Stimulated activated CD8-positive, alpha-beta memory T cell treated with anti-CD3 and anti-CD28 coated beads, Interleukin-7, amount 100 ng/mL, for 48 hours (primary cell): ENCODE results near the gene BTG4.

Experiments
- DNase-seq, 2 donors: peaks; one replicate each; pipeline ENCODE4 v3.0.0-alpha.2; 2020; ENCODE audit warnings: low read depth in 1 of 2; ENCODE audit errors: extremely low read depth in 1 of 2

The BTG4 gene

DNA sequence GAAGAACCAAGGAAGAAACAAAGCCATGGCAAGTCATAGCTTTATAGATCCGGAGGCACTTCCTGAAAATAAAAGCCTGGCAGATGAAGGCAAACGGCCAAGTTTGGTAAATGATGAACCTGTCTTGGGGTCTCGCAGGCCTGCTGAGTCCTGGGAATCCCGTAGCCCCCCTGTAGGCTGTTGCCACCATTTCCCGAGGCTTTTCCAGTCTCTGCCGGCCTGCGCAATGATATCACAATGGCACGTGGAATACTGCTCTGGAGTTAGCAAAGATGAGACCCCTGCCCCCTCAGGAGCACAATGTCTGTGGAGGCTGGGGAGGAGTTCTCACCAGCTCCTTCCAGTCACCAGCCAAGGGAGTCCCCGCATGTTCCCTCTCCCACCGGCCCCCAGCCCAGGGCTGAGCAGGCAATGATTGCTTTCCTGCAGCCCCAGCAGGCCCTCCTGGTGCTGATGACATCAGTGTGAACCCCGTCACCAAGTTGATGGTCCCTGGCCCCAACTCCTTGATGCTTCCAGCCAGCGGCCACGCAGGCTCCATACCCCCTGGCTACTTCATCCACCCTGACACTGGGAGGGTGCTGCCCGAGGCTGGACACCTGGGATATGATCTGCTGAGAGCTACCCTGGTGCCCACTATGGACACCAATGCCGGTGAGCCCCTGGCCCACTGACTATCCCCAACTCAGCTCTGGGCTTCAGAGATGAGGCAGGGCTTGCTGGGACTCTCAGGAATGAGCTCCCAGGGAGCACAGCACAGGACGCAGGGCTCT, 55.9 kb downstream of the BTG4 start:
- no peak for DNase-seq

DNA sequence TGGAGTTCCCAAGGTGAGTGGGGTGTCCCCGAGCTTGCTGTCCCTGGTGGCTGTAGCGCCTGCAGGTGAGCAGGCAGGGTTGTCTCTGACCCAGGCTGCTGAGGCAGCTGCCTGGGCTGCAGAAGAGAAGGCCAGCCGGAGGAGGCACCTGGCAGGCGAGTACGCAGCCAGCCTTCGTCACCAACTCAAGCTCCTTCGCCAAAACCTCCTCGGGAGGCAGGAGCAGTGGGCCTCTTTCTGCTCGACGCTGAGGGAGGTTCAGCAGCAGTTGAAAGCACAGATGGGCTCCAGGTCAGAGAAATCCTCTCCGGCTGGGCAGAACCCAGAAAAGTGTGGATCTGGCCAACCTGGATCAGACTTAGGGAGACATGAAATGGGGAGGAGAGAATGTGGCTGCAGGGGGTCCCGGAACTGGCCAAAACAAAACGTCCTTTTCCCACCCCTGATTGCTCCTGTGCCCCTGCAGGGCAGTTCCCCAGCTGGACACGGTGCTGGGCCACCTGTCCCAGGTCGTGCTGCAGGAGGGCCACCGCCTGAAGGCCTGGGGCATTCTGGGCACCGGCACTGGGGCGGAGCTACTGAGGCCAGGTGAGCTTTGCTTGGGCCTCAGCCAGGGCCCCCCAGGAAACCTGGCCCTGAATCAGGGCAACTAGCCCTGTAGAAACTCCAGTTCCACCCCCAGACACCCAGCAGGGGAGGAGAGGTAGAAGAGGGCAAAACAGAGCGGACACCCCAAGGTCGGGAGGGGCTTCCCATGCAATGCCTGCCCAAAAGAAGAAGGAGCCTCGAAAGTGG, 56.7 kb downstream of the BTG4 start:
- DNase-seq, result no peak

DNA sequence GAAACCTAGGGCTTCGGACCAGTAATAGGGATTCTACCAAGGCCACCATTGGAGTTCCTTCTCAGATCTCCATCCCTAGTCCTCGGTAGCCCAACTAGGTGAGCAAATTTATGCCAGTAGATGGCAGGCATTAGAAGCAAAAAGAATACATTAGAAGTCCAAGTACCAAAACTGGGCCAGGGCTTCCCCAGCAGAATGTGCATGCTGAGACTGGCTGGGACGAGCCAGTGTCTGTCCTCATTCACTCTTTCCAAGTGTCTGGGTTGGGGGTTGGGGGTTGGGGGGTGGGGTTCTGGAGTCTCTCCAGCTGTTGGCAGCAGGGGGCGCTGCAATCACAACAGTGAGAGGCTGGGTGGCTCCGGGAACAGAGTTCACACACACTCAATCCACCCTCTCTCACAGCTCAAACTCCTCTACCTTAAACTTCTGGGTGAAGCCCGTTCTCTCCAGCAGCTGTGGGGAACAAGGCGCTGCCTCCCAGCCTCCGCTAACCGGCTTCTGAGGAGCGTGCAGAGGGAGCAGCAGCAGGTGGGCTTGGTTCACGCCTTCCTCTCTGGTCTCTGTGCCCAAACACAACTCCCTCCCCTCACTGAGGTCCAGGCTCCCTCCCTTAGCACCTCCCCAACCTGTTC, 57.5 kb downstream of the BTG4 start:
- DNase-seq, result peak; percentile 33 to 44

DNA sequence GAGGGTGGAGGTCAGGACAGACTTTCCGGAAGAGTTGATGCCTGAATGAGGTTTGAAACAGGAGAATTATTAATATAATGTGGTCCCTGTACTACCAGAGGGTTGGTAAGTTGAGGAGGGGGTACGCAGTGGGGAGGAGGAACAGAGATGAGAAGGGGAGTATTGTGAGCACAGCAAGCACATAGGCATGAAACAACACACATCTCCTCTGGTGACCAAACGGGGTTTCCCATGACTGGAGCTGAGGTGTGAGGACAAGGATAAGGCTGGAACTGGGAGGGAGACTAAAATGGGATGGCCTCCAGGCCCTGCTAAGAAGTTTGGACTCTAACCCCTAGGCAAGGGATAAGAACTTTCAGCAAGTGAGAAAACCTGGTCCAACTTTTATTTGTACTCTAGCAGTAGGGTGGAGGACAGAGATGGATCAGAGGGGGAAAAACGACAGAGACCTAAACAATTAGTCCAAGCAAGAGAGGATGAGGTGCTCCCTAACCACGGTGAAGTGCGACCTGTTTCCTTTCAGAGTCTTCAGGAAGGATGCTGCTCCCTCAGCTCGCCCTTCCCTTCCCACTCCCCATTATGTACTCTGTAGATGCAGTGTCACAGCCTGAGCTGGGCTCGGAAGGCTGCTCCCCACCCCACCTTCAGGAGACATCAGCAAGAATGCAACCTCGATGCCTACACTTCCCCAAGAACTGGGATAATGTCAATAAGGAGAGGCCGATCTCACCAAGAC, 59.2 kb downstream of the BTG4 start:
- DNase-seq, result no peak

DNA sequence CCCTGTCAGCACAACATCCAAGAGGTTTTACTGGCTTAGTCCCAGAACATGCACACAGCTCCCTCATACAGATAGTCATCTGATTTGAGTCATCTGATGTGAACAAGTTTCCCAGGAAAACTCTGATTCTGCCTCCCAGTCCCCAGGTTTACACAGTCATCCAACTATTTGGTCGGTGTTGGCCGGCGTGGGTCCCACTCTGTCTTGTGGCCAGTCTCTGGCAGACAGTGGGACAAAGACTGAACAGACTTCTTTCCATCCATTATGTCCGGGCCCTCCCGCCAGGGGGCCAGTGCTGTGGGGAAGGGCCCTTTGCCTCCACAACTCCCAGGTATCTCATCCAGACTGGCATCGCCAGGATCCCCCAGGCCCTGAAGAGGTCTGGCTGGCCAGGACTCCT, 60.0 kb downstream of the BTG4 start:
- DNase-seq, result no peak

DNA sequence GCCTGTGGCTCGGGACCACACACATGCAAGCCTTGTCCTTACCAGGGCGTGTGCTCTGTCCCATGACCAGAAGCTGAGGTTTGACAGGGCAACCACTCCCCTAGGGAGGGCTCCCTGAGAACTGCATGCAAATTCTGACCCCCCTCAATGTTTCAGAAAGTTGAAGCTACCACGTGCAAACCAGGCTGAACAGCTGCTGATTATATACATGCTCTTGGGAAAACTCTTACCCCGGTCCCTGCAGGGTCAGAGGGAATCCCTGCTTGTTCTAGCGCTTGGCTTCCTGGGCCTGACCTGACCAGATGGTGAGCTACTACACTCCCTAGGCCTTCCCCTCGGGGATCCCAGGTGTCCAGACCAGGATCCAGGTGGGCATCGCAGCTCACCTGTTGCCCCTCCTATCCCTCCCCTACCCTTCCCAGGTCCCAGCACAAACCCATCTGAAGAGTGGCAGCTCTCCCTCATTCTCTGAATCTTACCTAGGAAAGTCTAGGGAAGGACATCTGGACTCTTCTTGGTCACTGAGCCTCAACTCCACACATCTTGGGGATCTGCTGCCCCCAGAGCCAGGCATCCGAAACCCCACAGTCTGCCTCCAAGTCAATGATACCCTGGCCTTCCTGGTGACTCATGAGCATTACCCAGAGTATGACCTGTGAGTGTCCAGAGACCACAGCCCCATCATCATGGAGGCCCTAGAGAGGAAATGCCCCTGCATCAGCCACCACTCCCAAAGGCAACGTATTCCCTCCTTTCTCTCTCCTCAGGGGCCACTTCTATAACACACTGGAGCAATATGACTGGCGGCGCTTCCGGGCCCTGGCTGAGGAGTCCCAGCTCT, 61.5 kb downstream of the BTG4 start:
- DNase-seq, result no peak

DNA sequence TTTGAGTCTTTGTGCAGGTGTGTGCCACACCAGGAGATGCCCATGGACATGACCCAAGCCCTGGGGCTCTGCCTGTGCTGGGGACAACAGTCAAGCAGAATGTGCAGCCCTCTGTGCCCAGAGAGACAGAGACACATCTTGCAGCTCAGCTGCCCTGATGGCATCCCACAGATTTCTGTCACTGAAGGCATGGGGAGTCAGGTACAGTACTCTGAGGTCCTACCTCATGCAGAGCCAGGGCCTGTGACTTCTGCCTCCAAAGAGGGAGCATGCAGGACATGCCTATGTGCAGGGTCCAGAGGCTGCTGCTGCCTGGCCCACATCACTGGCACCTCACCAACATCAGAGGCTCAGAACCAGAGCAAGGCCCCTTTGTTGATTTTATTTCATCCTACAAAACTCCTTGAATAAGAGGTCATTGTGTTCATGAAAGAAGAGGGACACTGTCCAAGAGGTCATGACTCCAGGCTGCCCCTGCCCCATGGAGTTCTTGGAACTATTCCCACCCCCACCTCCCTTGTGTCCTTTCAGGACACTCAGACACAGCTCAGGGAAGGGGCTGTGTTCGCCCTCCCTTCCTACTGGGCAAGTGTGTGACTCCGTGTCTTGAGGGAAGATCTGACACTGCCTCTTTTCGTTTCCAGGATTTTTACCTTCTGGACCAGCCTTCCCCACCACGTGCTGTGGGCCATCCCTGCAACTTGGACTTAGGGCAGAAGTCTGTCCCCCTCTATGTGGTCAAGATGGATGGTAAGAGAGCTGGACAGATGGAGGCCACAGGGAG, 62.3 kb downstream of the BTG4 start:
- no peak for DNase-seq

DNA sequence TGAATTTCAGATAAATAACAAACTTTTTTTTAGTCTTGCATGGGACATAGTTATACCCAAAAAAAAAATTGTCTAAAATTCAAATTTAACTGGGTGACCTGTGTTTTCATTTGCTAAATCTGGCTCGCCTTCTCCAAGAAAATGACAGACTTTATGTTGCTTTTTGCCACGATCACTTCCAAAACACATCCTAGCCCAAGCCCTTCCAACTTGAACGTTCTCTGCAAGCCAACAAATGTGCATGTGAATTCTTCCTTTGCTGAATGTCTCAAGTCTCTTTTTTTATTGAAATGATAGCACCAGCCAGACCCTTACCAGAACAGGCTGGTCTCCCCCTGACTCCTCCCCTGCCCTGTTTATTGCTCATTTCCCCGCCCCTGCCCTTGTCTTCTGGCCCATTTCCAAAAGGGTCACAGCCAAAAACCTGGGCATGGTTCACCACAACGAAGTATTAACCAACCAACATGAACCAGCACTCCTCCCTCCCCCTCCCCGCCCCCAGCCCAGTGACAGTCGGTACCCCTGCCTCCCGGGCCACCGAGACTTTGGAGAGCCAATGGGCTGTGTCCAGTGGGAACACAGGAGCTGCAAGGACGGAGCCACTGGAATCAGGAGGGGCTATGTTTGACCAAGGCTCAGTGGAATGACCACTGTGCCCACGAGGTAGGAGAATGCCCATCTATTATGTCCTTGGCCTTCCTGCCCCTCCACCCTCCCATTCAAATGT, 63.2 kb downstream of the BTG4 start:
- no peak for DNase-seq

DNA sequence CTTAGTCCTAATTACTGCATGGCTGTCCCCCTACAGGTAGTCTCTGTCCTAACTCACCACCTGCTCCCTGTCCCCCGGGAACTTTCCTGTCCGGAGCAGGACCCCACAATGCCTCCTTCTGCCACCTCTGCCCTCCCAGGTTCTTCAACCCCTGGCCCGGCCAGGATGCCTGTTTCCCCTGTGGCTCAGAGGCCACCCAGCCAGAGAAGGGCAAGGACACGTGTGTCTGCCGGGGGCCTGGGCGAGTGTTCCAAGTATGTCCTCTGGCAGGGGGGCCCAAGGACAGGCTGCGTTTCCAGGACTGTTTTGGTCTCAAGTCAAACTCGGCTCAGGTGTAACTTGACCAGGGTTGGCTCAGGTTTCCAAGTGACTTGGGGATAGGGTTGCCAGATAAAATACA, 63.8 kb downstream of the BTG4 start:
- DNase-seq, result no peak

DNA sequence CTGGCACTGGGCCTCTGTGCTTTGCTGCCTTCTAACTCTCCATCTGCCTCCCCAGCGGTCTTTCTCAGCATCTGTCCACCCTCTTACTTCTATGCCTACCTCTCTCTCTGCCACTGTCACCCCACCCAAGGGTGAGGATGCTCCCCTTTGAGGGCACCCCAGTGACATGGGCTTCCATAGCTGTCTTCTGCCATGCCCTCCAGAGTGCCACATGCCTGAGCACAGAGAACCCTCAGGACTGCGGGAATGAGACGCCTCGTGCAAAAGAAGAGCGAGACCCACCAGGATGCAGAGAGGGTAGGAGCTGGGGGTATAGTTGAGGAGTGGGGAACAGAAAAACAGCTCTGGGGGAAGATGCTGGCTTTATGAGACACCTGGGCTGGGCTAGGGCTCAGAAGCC, 64.3 kb downstream of the BTG4 start:
- DNase-seq, result no peak

DNA sequence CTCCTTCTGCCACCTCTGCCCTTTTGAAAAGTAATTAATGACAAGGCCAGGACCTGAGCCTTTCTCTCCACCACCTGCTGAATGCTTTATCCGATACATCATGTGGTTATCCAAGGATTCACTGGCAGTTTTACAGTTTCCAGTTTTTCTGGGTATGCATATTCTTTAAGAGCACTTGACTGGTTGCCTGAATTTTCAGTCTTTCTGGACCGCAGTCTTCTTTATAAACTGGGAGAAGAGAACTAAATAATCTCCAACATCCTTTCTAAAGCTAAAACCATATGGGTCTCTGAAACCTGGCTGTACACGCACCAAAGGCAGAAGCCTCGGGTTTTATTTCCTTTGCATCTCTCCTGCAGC, 65.1 kb downstream of the BTG4 start:
- no peak for DNase-seq

DNA sequence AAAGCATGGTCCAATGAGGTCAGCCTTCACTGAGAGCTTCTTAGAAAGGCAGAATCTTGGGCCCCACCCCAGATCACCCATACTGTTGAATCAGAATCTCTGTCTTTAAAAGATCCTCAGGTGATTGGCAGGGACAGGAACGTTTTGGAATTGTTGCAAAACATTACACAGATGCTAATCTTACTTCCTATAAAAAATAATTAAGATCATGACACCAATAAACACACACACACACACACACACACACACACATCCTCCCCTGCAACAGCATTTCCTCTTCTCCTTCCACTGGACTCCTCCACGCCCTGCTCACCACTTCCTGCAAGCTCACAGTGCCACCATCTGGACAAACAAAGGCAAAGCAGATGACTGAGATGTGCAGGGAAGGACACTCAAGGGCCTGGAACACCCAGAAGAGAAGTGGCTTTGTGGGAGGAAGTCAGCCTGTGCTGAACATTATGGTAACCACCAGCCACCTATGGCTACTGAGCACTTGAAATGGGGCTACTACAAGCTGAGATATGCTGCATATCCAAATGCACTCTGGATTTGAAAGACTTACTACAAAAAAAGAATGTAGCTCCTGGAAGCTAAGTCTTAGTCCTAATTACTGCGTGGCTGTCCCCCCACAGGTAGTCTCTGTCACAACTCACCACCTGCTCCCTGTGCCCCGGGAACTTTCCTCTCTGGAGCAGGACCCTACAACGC, 65.6 kb downstream of the BTG4 start:
- DNase-seq, result peak; percentile 30 to 57

DNA sequence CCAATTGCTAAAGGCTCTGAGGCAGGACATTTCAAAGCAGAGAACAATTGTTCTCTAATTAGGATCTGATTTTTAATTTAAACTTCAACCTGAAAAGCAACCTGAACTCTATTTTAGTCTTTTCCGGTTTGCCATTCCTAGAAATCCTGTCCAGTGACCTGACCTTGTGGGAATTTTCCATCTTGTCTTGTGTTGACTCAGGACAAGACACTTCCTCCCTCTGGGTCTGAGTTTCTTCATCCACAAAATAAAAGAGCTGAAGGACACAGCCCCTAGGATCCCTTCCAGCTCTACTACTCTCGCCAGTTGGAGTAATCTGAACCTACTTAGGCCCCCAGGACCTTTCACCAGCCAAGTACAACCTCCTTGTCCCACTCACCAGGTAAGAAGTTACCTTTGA, 66.6 kb downstream of the BTG4 start:
- no peak for DNase-seq
